H54 (cell line): ENCODE measurements around the gene RNLS.

Experiments
- DNase-seq: peaks from one replicate; pipeline ENCODE4 v3.0.0; 2011; ENCODE audit warnings: low spot score, mixed read lengths; ENCODE audit not compliant: insufficient read length
- FAIRE-seq: peaks from 3 replicates; lab custom pipeline; 2011; peaks lifted over from hg19 to GRCh38; lab: Jason Lieb, UNC
- POLR2A ChIP-seq: IDR thresholded peaks from 2 replicates; pipeline ENCODE4 v1.6.1; 2011; ENCODE audit warnings: low read depth, mild to moderate bottlenecking, low read length

The RNLS gene

GRCh38 chr10:88582806-88583583 is at the start of gene RNLS:
Gene RNLS, minus strand, starts transcription at chr10:88583318.
- peak; percentile 50 for DNase-seq
- no peak for FAIRE-seq
- TF ChIP-seq POLR2A = peak; percentile 76

GRCh38 chr10:88624840-88625239 is 41.7 kb upstream of the RNLS start:
- DNase-seq = no peak
- no peak for FAIRE-seq
- TF ChIP-seq POLR2A = no peak

GRCh38 chr10:88623835-88624234 is 40.7 kb upstream of the RNLS start:
- TF ChIP-seq POLR2A = no peak
- DNase-seq = no peak
- no peak for FAIRE-seq

GRCh38 chr10:88620441-88620840 is 37.3 kb upstream of the RNLS start:
- DNase-seq (no peak), FAIRE-seq (no peak)
- no peak for TF ChIP-seq POLR2A

GRCh38 chr10:88618496-88618895 is 35.4 kb upstream of the RNLS start:
- no peak for TF ChIP-seq POLR2A
- FAIRE-seq = no peak

GRCh38 chr10:88617772-88618300 is 34.7 kb upstream of the RNLS start:
- TF ChIP-seq POLR2A = no peak
- FAIRE-seq = no peak
- DNase-seq = no peak

More at GRCh38 chr10:88618496-88618895, 35.4 kb upstream of the RNLS start:
- DNase-seq = no peak

GRCh38 chr10:88616250-88616977 is 33.3 kb upstream of the RNLS start:
- FAIRE-seq (no peak), DNase-seq (no peak)
- no peak for TF ChIP-seq POLR2A

GRCh38 chr10:88608780-88609179 is 25.7 kb upstream of the RNLS start:
- no peak for TF ChIP-seq POLR2A
- DNase-seq (no peak), FAIRE-seq (no peak)

GRCh38 chr10:88608052-88608732 is 25.1 kb upstream of the RNLS start:
- DNase-seq = no peak
- TF ChIP-seq POLR2A = no peak
- peak; percentile 80 for FAIRE-seq

- TF ChIP-seq POLR2A = no peak
- DNase-seq (no peak), FAIRE-seq (no peak)
Observed at GRCh38 chr10:88598055-88598454, 14.9 kb upstream of the RNLS start.

GRCh38 chr10:88594482-88594881 is 11.4 kb upstream of the RNLS start:
- no peak for DNase-seq
- TF ChIP-seq POLR2A = no peak
- FAIRE-seq = no peak

GRCh38 chr10:88592906-88593305 is 9.8 kb upstream of the RNLS start:
- no peak for TF ChIP-seq POLR2A
- FAIRE-seq = peak; percentile 15
- no peak for DNase-seq

GRCh38 chr10:88592381-88592780 is 9.3 kb upstream of the RNLS start:
- DNase-seq (no peak), FAIRE-seq (no peak)
- no peak for TF ChIP-seq POLR2A

GRCh38 chr10:88586462-88586861 is 3.3 kb upstream of the RNLS start, which contains the start of gene LIPJ:
Gene LIPJ, plus strand, starts transcription at chr10:88586762. Its CDS starts 3,926 bp downstream, at chr10:88590688.
- no peak for FAIRE-seq
- TF ChIP-seq POLR2A = no peak
- no peak for DNase-seq
